HepG2 (cell line): Measurements from ENCODE around the gene RAD51. TPM values are rescaled to one million over a fixed set of nuclear protein-coding genes. Genes with fewer than 3 reads are reported as not detected.

Experiments used
- AGO1 ChIP-seq: fragments of 200-400 bp; formaldehyde crosslinking; IDR thresholded peaks from 2 replicates; pipeline ENCODE4 v1.6.1; 2017; ENCODE audit warnings: mild to moderate bottlenecking, low read depth, low read length, moderate library complexity; ENCODE audit not compliant: poor library complexity, severe bottlenecking
- ESRRA ChIP-seq: sonication (generic); formaldehyde crosslinking; IDR thresholded peaks from 2 replicates; pipeline ENCODE4 v1.5.1; 2020; ENCODE audit warnings: mild to moderate bottlenecking, low read depth, missing genetic modification reagents
- KDM3A ChIP-seq: IDR thresholded peaks from 2 replicates; pipeline ENCODE4 v1.6.1; 2018; ENCODE audit warnings: low read depth, missing compliant biosample characterization
- KLF16 ChIP-seq, 2 experiments: sonication (generic) in 1 of 2; formaldehyde crosslinking in 1 of 2; IDR thresholded peaks; 2 replicates each; pipeline versions ENCODE4 v1.6.1 to v1.8.0; 2016 to 2023; ENCODE audit warnings: missing genetic modification reagents in 2 of 2, missing compliant biosample characterization in 1 of 2
- KLF6 ChIP-seq: IDR thresholded peaks from 2 replicates; pipeline ENCODE4 v1.8.0; 2016; ENCODE audit warnings: missing biosample characterization, missing genetic modification reagents
- SNAPC2 ChIP-seq: sonication (generic); formaldehyde crosslinking; IDR thresholded peaks from 2 replicates; pipeline ENCODE4 v1.8.1; 2022; ENCODE audit warnings: mild to moderate bottlenecking, missing genetic modification reagents
- ZNF136 ChIP-seq: sonication (generic); formaldehyde crosslinking; IDR thresholded peaks from 2 replicates; pipeline ENCODE4 v1.8.1; 2022; ENCODE audit warnings: low read depth, mild to moderate bottlenecking, moderate library complexity, missing genetic modification reagents
- ZNF253 ChIP-seq: sonication (generic); formaldehyde crosslinking; IDR thresholded peaks from 2 replicates; pipeline ENCODE4 v1.8.0; 2022; ENCODE audit warnings: mild to moderate bottlenecking, missing genetic modification reagents, borderline replicate concordance
- ZNF75D ChIP-seq: sonication (generic); formaldehyde crosslinking; IDR thresholded peaks from 2 replicates; pipeline ENCODE4 v1.8.1; 2023; ENCODE audit warnings: missing genetic modification reagents, mild to moderate bottlenecking, borderline replicate concordance
- ZNF83 ChIP-seq: sonication (generic); formaldehyde crosslinking; IDR thresholded peaks from 2 replicates; pipeline ENCODE4 v1.4.0; 2020; ENCODE audit warnings: missing genetic modification reagents, mild to moderate bottlenecking, borderline replicate concordance
- polyA plus RNA-seq, 8 experiments: library from polyadenylated mRNA; depleted of rRNA in 3 of 8; stranded (reverse) in 7 of 8; unstranded in 1 of 8; fragments of >200 nt; fragmentation: Illumina TruSeq in 4 of 8; extraction: Trizol in 4 of 8; gene quantifications; 2 replicates each; pipeline versions ENCODE4 v1.2.1 to v1.2.3, GENCODE V29; 2011 to 2016; ENCODE audit warnings: low read depth in 4 of 8, missing spikeins in 1 of 8, mixed read lengths in 1 of 8; ENCODE audit not compliant: insufficient read depth in 1 of 8
- total RNA-seq, 5 experiments: library from RNA; depleted of rRNA; stranded (reverse); fragments of >200 nt; fragmentation: Illumina TruSeq; extraction: Trizol; gene quantifications; 2 replicates each; pipeline ENCODE4 v1.2.3, GENCODE V29; 2016; ENCODE audit warnings: low read depth in 1 of 5
- TF ChIP-seq, protein P1 (sequence below): sonication (generic); formaldehyde crosslinking; IDR thresholded peaks from 2 replicates; pipeline ENCODE4 v1.4.0; 2020; ENCODE audit warnings: mild to moderate bottlenecking, missing genetic modification reagents, borderline replicate concordance
- TF ChIP-seq, protein P2 (sequence below): sonication (generic); formaldehyde crosslinking; conservative IDR thresholded peaks from 2 replicates; pipeline ENCODE4 v1.8.0; 2022; ENCODE audit warnings: low read depth, missing genetic modification reagents
- TF ChIP-seq, protein P3 (sequence below): sonication (generic); formaldehyde crosslinking; IDR thresholded peaks from 2 replicates; pipeline ENCODE4 v1.5.0; 2020; ENCODE audit warnings: mild to moderate bottlenecking, missing genetic modification reagents, moderate library complexity
- TF ChIP-seq, protein P4 (sequence below): sonication (generic); formaldehyde crosslinking; IDR thresholded peaks from 2 replicates; pipeline ENCODE4 v1.4.0; 2020; ENCODE audit warnings: missing genetic modification reagents, mild to moderate bottlenecking, borderline replicate concordance

RAD51 gene
- total and polyA plus RNA-seq, 2 of the 13 experiments (the other 11 are each of a cell fraction or from before 2014, with no cell fraction given): 8.5 to 12.8 TPM

DNA sequence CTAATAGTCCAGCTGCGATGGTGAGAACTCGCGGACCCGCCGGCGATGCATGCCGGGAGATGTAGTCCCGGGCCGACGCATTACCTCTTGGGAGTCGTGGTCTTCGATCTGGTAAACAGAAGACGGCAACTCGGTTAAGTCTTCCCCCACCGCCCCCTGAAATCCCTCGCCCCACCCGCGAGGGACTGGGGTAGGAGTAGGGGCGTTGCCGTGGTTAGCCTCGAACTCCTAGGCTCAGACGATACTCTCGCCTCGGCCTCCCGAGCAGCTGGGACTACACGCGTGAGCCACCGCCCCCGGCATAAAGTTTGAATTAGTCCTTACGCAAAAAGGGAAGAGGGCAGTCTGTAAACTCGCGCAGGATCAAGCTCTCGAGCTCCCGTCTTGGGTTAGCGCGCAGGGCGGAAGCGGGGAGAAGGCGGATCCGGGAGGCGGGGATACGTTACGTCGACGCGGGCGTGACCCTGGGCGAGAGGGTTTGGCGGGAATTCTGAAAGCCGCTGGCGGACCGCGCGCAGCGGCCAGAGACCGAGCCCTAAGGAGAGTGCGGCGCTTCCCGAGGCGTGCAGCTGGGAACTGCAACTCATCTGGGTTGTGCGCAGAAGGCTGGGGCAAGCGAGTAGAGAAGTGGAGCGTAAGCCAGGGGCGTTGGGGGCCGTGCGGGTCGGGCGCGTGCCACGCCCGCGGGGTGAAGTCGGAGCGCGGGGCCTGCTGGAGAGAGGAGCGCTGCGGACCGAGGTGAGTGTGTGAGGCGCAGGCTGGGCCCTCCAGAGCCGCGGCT lies at the start of gene RAD51 (continued):
- TF ChIP-seq, protein P1, sequence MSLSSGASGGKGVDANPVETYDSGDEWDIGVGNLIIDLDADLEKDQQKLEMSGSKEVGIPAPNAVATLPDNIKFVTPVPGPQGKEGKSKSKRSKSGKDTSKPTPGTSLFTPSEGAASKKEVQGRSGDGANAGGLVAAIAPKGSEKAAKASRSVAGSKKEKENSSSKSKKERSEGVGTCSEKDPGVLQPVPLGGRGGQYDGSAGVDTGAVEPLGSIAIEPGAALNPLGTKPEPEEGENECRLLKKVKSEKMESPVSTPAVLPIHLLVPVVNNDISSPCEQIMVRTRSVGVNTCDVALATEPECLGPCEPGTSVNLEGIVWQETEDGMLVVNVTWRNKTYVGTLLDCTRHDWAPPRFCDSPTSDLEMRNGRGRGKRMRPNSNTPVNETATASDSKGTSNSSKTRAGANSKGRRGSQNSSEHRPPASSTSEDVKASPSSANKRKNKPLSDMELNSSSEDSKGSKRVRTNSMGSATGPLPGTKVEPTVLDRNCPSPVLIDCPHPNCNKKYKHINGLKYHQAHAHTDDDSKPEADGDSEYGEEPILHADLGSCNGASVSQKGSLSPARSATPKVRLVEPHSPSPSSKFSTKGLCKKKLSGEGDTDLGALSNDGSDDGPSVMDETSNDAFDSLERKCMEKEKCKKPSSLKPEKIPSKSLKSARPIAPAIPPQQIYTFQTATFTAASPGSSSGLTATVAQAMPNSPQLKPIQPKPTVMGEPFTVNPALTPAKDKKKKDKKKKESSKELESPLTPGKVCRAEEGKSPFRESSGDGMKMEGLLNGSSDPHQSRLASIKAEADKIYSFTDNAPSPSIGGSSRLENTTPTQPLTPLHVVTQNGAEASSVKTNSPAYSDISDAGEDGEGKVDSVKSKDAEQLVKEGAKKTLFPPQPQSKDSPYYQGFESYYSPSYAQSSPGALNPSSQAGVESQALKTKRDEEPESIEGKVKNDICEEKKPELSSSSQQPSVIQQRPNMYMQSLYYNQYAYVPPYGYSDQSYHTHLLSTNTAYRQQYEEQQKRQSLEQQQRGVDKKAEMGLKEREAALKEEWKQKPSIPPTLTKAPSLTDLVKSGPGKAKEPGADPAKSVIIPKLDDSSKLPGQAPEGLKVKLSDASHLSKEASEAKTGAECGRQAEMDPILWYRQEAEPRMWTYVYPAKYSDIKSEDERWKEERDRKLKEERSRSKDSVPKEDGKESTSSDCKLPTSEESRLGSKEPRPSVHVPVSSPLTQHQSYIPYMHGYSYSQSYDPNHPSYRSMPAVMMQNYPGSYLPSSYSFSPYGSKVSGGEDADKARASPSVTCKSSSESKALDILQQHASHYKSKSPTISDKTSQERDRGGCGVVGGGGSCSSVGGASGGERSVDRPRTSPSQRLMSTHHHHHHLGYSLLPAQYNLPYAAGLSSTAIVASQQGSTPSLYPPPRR (CRISPR knock-in tag): no peak
- TF ChIP-seq KDM3A (CRISPR knock-in tag) (no peak), KLF16 (CRISPR knock-in tag; IDR thresholded peaks at IDR 0.05) (peak in 1 of 2 experiments; percentile 85; a peak in 2 of 4 replicates), ZNF253 (CRISPR knock-in tag) (no peak), ZNF136 (0 out of 2 replicates have a peak, but pooled peaks have one; percentile 39), SNAPC2 (CRISPR knock-in tag) (peak; percentile 75; the same call in 1 of the 2 replicates), ESRRA (CRISPR knock-in tag) (no peak; the same call in none of the 2 replicates), ZNF75D (CRISPR knock-in tag) (no peak), ZNF83 (CRISPR knock-in tag) (no peak), KLF6 (CRISPR knock-in tag) (no peak), AGO1 (peak; percentile 34)
- TF ChIP-seq, protein P2, sequence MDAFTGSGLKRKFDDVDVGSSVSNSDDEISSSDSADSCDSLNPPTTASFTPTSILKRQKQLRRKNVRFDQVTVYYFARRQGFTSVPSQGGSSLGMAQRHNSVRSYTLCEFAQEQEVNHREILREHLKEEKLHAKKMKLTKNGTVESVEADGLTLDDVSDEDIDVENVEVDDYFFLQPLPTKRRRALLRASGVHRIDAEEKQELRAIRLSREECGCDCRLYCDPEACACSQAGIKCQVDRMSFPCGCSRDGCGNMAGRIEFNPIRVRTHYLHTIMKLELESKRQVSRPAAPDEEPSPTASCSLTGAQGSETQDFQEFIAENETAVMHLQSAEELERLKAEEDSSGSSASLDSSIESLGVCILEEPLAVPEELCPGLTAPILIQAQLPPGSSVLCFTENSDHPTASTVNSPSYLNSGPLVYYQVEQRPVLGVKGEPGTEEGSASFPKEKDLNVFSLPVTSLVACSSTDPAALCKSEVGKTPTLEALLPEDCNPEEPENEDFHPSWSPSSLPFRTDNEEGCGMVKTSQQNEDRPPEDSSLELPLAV (CRISPR knock-in tag): no peak
- TF ChIP-seq, protein P3, sequence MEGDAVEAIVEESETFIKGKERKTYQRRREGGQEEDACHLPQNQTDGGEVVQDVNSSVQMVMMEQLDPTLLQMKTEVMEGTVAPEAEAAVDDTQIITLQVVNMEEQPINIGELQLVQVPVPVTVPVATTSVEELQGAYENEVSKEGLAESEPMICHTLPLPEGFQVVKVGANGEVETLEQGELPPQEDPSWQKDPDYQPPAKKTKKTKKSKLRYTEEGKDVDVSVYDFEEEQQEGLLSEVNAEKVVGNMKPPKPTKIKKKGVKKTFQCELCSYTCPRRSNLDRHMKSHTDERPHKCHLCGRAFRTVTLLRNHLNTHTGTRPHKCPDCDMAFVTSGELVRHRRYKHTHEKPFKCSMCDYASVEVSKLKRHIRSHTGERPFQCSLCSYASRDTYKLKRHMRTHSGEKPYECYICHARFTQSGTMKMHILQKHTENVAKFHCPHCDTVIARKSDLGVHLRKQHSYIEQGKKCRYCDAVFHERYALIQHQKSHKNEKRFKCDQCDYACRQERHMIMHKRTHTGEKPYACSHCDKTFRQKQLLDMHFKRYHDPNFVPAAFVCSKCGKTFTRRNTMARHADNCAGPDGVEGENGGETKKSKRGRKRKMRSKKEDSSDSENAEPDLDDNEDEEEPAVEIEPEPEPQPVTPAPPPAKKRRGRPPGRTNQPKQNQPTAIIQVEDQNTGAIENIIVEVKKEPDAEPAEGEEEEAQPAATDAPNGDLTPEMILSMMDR (CRISPR knock-in tag): peak; percentile 6; the same call in 1 of the 2 replicates
- TF ChIP-seq, protein P4, sequence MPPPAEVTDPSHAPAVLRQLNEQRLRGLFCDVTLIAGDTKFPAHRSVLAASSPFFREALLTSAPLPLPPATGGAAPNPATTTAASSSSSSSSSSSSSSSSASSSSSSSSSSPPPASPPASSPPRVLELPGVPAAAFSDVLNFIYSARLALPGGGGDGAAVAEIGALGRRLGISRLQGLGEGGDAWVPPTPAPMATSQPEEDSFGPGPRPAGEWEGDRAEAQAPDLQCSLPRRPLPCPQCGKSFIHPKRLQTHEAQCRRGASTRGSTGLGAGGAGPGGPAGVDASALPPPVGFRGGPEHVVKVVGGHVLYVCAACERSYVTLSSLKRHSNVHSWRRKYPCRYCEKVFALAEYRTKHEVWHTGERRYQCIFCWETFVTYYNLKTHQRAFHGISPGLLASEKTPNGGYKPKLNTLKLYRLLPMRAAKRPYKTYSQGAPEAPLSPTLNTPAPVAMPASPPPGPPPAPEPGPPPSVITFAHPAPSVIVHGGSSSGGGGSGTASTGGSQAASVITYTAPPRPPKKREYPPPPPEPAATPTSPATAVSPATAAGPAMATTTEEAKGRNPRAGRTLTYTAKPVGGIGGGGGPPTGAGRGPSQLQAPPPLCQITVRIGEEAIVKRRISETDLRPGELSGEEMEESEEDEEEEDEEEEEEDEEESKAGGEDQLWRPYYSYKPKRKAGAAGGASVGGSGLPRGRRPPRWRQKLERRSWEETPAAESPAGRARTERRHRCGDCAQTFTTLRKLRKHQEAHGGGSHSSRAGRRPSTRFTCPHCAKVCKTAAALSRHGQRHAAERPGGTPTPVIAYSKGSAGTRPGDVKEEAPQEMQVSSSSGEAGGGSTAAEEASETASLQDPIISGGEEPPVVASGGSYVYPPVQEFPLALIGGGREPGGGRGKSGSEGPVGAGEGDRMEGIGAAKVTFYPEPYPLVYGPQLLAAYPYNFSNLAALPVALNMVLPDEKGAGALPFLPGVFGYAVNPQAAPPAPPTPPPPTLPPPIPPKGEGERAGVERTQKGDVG (CRISPR knock-in tag): no peak
